Spleen (tissue), 11 donors: ENCODE data around the gene S100A5. TPM values are rescaled to one million over a fixed set of nuclear protein-coding genes. Genes with fewer than 3 reads are reported as not detected.
"Not testable (repeated sequence)": the region's sequence is repeated elsewhere in the genome, so short reads cannot be mapped to it uniquely, and the experiment has no call there.

Experiments used
- DNase-seq: peaks from one replicate; pipeline ENCODE4 v3.0.0-alpha.2; 2020
- H3K27ac ChIP-seq, 8 donors: fragments of 200-600 bp; sonication (generic) in 7 of 8; 1 replicate in 4 of 8; 2 replicates in 4 of 8; pipeline versions ENCODE4 v1.5.0 to v1.8.0; 2016 to 2021; ENCODE audit warnings: inconsistent platforms in 4 of 8, mild to moderate bottlenecking in 4 of 8, moderate library complexity in 1 of 8
- H3K27me3 ChIP-seq, 7 donors: fragments of 200-600 bp; sonication (generic) in 6 of 7; replicated peaks in 1 of 7; 1 replicate in 4 of 7; 2 replicates in 3 of 7; pipeline versions ENCODE4 v1.5.0 to v1.8.0; 2016 to 2021; ENCODE audit warnings: inconsistent platforms in 3 of 7, mild to moderate bottlenecking in 1 of 7
- H3K36me3 ChIP-seq, 6 donors: fragments of 200-600 bp; sonication (generic) in 5 of 6; 1 replicate in 4 of 6; 2 replicates in 2 of 6; pipeline versions ENCODE4 v1.5.0 to v1.8.0; 2016 to 2021; ENCODE audit warnings: inconsistent platforms in 2 of 6
- H3K4me1 ChIP-seq, 6 donors: fragments of 200-600 bp; sonication (generic) in 5 of 6; 1 replicate in 3 of 6; 2 replicates in 3 of 6; pipeline versions ENCODE4 v1.5.0 to v1.8.0; 2016 to 2021; ENCODE audit warnings: inconsistent platforms in 3 of 6
- H3K4me3 ChIP-seq, 8 donors: fragments of 200-600 bp; sonication (generic) in 7 of 8; 1 replicate in 4 of 8; 2 replicates in 4 of 8; pipeline versions ENCODE4 v1.5.0 to v1.8.0; 2016 to 2021; ENCODE audit warnings: inconsistent platforms in 4 of 8, mild to moderate bottlenecking in 4 of 8, moderate library complexity in 2 of 8
- H3K9me3 ChIP-seq, 8 donors: fragments of 200-600 bp; sonication (generic) in 7 of 8; 1 replicate in 4 of 8; 2 replicates in 4 of 8; pipeline versions ENCODE4 v1.5.0 to v1.8.0; 2016 to 2021; ENCODE audit warnings: inconsistent platforms in 4 of 8
- CTCF ChIP-seq, 11 experiments: fragments of 200-600 bp in 7 of 11; fragments of 450-650 bp in 4 of 11; sonication (generic) in 4 of 11; IDR thresholded peaks in 8 of 11; conservative IDR thresholded peaks in 3 of 11; 1 replicate in 7 of 11; 2 replicates in 4 of 11; pipeline versions ENCODE4 v1.4.0 to v1.8.0; 2016 to 2021; ENCODE audit warnings: antibody characterized with exemption in 11 of 11, inconsistent platforms in 4 of 11, mild to moderate bottlenecking in 1 of 11
- POLR2A ChIP-seq, 3 donors: fragments of 450-650 bp; IDR thresholded peaks; one replicate each; pipeline ENCODE4 v1.5.1; 2017; ENCODE audit warnings: antibody characterized with exemption in 3 of 3, mild to moderate bottlenecking in 1 of 3
- POLR2AphosphoS5 ChIP-seq, 3 donors: sonication (generic); formaldehyde crosslinking; IDR thresholded peaks; one replicate each; pipeline ENCODE4 v1.5.1; 2017; ENCODE audit warnings: antibody characterized with exemption in 3 of 3
- WGBS, 5 donors: extraction: QIAGEN DNeasy Blood & Tissue Kit in 3 of 5; methylation state at CpG; one replicate each; pipeline versions ENCODE4 v1.1.5 to v1.1.7; 2013 to 2018; 5-methylcytosine and 5-hydroxymethylcytosine counted together
- intact Hi-C: fragments of 100-400 bp; cut with DNase I; formaldehyde crosslinking; loops from one replicate; pipeline ENCODE4 v1.15.0; 2023; ENCODE audit warnings: low total_unique reads
- polyA plus RNA-seq, 3 donors: library from polyadenylated mRNA; stranded (reverse); fragments of 200-250 nt; gene quantifications; one replicate each; pipeline ENCODE4 v1.2.1, GENCODE V29; 2013
- total RNA-seq, 7 donors: library from RNA; depleted of rRNA in 3 of 7; stranded (reverse); fragments of >200 nt in 3 of 7; fragmentation: NEBNext Ultra II Directional in 4 of 7; extraction: Animal tissue kit (Norgen Biotek cat#: 25700) in 4 of 7; gene quantifications; one replicate each; pipeline versions ENCODE4 v1.1.0 to v1.2.1, GENCODE V29; 2016 to 2021
- donor health status: healthy with polysubstance abuse.
- donor health status: DM: no; HTN: no; CAD: no; lungs with moderate emphysema.
- donor health status: DM: no; HTN: no; CAD: no.
- donor health status: Bipolar disorder and iron deficiency.
- donor health status: healthy.
- donor health status: DM: no; HTN: no; CAD: no.
- donor health status: DM: yes; HTN: yes; CAD: no.

Gene S100A5
- total and polyA plus RNA-seq, 10 donors: 0.32 to 2.8 (median 0.46) TPM; not detected in 7

- Histone ChIP-seq H3K9me3 (no peaks in the 10 kb centered on the region), H3K27ac (no peak overlapping the region), H3K4me1 (peaks cover 19 to 45% (median 31%) of the 10 kb centered on the region in 6 donors), H3K4me3 (no peak overlapping the region), H3K36me3 (no peaks in the 10 kb centered on the region), H3K27me3 (no peaks in the 10 kb centered on the region)
- TF ChIP-seq POLR2AphosphoS5 (IDR thresholded peaks at IDR 0.05) (no peak), CTCF (IDR thresholded peaks at IDR 0.05 in 8 of 11, conservative IDR thresholded peaks at IDR 0.05 in 3 of 11) (no peak), POLR2A (IDR thresholded peaks at IDR 0.05) (no peak)
- intact Hi-C loops: loop anchor here (10.0 kb wide), 1 partner anchor 209 kb away; the partner anchor contains the start of gene S100A9
- 74 to 92% (median 87%) methylated on average over 5 to 6 of the region's 6 CpGs for WGBS, 5 donors
- DNase-seq: peak; percentile 49
Measured at GRCh38 chr1:153563483-153563901, 22.8 kb upstream of the S100A5 start.

GRCh38 chr1:153562021-153562420 lies 21.3 kb upstream of the S100A5 start:
- H3K36me3 ChIP-seq, H3K27ac ChIP-seq, H3K9me3 ChIP-seq, H3K27me3 ChIP-seq, H3K4me3 ChIP-seq: not testable (repeated sequence)
- intact Hi-C loops: loop anchor here (10.0 kb wide), 1 partner anchor 207 kb away; the partner anchor contains the start of gene S100A9
- DNase-seq: peak; percentile 13
- H3K4me1 ChIP-seq: peaks cover 12 to 30% (median 18%) of the 10 kb centered on the region in 6 donors
- WGBS, 5 donors: 86 to 94% (median 91%) methylated on average over 3 of the region's 3 CpGs

GRCh38 chr1:153561466-153561985 lies 20.8 kb upstream of the S100A5 start:
- peaks cover 9 to 25% (median 13%) of the 10 kb centered on the region in 6 donors for H3K4me1 ChIP-seq
- H3K9me3 ChIP-seq: no peaks in the 10 kb centered on the region
- no peak overlapping the region for H3K27ac ChIP-seq
- peak; percentile 47 for DNase-seq
- no peaks in the 10 kb centered on the region for H3K27me3 ChIP-seq
- 77 to 100% (median 98%) methylated on average over 3 of the region's 3 CpGs for WGBS, 5 donors
- no peaks in the 10 kb centered on the region for H3K36me3 ChIP-seq
- TF ChIP-seq POLR2AphosphoS5 (IDR thresholded peaks at IDR 0.05) (no peak), CTCF (IDR thresholded peaks at IDR 0.05 in 8 of 11, conservative IDR thresholded peaks at IDR 0.05 in 3 of 11) (no peak), POLR2A (IDR thresholded peaks at IDR 0.05) (no peak)
- intact Hi-C loops: loop anchor here (10.0 kb wide), 1 partner anchor 207 kb away; the partner anchor contains the start of gene S100A9
- no peak overlapping the region for H3K4me3 ChIP-seq

GRCh38 chr1:153560771-153561465 lies 20.2 kb upstream of the S100A5 start:
- DNase-seq: peak; percentile 9
- intact Hi-C loops: loop anchor here (10.0 kb wide), 1 partner anchor 206 kb away; the partner anchor contains the start of gene S100A9
- 87 to 94% (median 91%) methylated on average over 10 of the region's 10 CpGs for WGBS, 5 donors

More at GRCh38 chr1:153560771-153561465, 20.2 kb upstream of the S100A5 start:
- no peaks in the 10 kb centered on the region for H3K27me3 ChIP-seq
- no peaks in the 10 kb centered on the region for H3K9me3 ChIP-seq
- H3K4me3 ChIP-seq: no peak overlapping the region
- peaks cover 4 to 19% (median 7%) of the 10 kb centered on the region in 6 donors for H3K4me1 ChIP-seq
- no peaks in the 10 kb centered on the region for H3K36me3 ChIP-seq
- no peak overlapping the region for H3K27ac ChIP-seq
- no peak for TF ChIP-seq CTCF (IDR thresholded peaks at IDR 0.05 in 8 of 11, conservative IDR thresholded peaks at IDR 0.05 in 3 of 11)
- TF ChIP-seq POLR2AphosphoS5 (IDR thresholded peaks at IDR 0.05): no peak
- TF ChIP-seq POLR2A (IDR thresholded peaks at IDR 0.05): no peak
